ENCODE data around the gene RBM19.
A peak's percentile ranks its signal among the peaks of the same experiment; 100 is the strongest.

RBM19 gene

GRCh38 chr12:113766879-113767878 is 198.9 kb downstream of the RBM19 start:
- peak; percentile 90 for DNase-seq
